MV-4-11 (cell line): ENCODE measurements around the gene TIMP2.
A peak's percentile ranks its signal among the peaks of the same experiment; 100 is the strongest.

Experiments used
- DNase-seq: peaks from one replicate; lab custom pipeline; 2025; lab: John Stamatoyannopoulos, UW

TIMP2 gene

DNA sequence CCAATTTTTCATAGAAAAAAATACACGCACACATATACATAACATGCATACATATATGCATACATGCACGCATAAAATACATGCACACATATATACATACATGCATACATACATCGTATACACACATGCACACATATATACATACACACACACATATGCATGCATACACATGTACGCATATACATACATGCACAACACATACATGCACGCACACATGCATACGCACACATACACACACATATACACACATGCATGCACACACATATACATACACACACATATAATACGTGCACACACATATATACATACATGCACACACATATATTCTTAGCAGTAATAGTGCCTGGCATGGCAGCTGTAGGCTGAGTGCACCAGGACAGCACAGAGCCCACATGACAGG, 109.5 kb downstream of the TIMP2 start:
- DNase-seq = no peak

- no peak for DNase-seq
These were observed 112.3 kb downstream of the TIMP2 start for GRCh38 chr17:78812855-78813254.

DNA sequence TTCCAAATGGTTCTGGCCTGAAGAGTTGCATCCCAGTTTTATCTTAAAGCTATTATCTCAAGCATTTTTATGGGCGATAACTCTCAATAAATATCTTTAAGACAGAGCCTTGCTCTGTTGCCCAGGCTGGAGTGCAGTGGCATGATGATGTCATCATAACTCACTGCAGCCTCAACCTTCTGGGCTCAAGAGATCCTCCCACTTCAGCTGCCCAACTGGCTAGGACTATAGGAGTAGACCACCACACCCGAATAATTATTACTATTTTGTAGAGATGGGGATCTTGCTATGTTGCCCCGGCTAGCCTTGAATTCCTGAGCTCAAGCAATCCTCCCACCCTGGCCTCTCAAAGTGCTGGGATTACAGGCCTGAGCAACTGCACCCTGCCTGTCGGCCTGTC, 117.0 kb downstream of the TIMP2 start:
- DNase-seq = no peak

GRCh38 chr17:78806451-78806850, 118.7 kb downstream of the TIMP2 start:
- DNase-seq = no peak

DNA sequence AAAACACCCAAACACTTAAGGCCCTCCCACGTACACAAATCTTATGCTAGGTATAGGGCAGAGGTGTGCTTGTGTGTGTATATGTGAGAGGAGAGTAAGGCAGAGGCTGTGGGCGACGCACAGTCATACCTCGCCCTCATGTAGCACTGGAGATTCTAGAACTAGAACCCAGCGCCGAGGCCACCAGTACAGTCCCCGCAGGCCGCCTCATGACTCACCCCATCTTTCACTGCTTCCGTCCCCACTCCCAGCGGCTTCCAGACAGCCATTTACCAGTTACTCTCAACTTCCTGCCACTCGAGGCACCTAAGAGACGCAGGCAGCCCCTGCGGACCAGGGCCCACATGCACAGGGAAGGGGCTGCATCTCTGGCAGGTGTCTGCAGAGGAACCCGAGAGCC, 119.9 kb downstream of the TIMP2 start:
- DNase-seq = no peak

GRCh38 chr17:78804777-78805176, 120.4 kb downstream of the TIMP2 start:
- DNase-seq = no peak

- peak; percentile 59 for DNase-seq
These were observed 121.9 kb downstream of the TIMP2 start for GRCh38 chr17:78803186-78803845.
